Stimulated activated CD8-positive, alpha-beta memory T cell treated with anti-CD3 and anti-CD28 coated beads, Interleukin-7, amount 100 ng/mL, for 24 hours (primary cell): Measurements from ENCODE around the gene ATP8A1.
"Not testable (repeated sequence)": the region's sequence is repeated elsewhere in the genome, so short reads cannot be mapped to it uniquely, and the experiment has no call there.

Source experiments
- DNase-seq: peaks from one replicate; pipeline ENCODE4 v3.0.0-alpha.2; 2020; ENCODE audit warnings: low read depth

Gene ATP8A1

GRCh38 chr4:42404001-42404400, 252.9 kb downstream of the ATP8A1 start:
- DNase-seq, result no peak

- no peak for DNase-seq
These were observed 255.7 kb downstream of the ATP8A1 start for GRCh38 chr4:42401171-42401570.

- DNase-seq, result no peak
These were observed 257.5 kb downstream of the ATP8A1 start for GRCh38 chr4:42399393-42399792.

GRCh38 chr4:42398871-42399331, 258.0 kb downstream of the ATP8A1 start:
- no peak for DNase-seq

GRCh38 chr4:42398171-42398870, 258.6 kb downstream of the ATP8A1 start:
- DNase-seq, result no peak

- no peak for DNase-seq
These were observed 259.2 kb downstream of the ATP8A1 start for GRCh38 chr4:42397635-42398170.

- DNase-seq, result no peak
These were observed 259.9 kb downstream of the ATP8A1 start, which contains the start of gene SHISA3 for GRCh38 chr4:42396752-42397634. Gene SHISA3 (plus strand): TSS chr4:42397488. CDS start chr4:42398057, 569 bp downstream.

- DNase-seq, result no peak
These were observed 260.5 kb downstream of the ATP8A1 start for GRCh38 chr4:42396361-42396751.

- no peak for DNase-seq
These were observed 261.3 kb downstream of the ATP8A1 start for GRCh38 chr4:42395595-42395994.

- no peak for DNase-seq
These were observed 264.5 kb downstream of the ATP8A1 start for GRCh38 chr4:42392436-42392835.

GRCh38 chr4:42391981-42392380, 264.9 kb downstream of the ATP8A1 start:
- no peak for DNase-seq

GRCh38 chr4:42391355-42391664, 265.6 kb downstream of the ATP8A1 start:
- DNase-seq, result no peak

- DNase-seq, result no peak
These were observed 266.1 kb downstream of the ATP8A1 start for GRCh38 chr4:42390622-42391354.

GRCh38 chr4:42385516-42385915, 271.4 kb downstream of the ATP8A1 start:
- DNase-seq, result no peak

- DNase-seq, result no peak
These were observed 275.2 kb downstream of the ATP8A1 start for GRCh38 chr4:42381666-42382065.

GRCh38 chr4:42377497-42377896, 279.4 kb downstream of the ATP8A1 start:
- DNase-seq, result no peak

- DNase-seq, result not testable (repeated sequence)
These were observed 284.6 kb downstream of the ATP8A1 start for GRCh38 chr4:42372303-42372702.

GRCh38 chr4:42371305-42372252, 285.3 kb downstream of the ATP8A1 start:
- no peak for DNase-seq

- DNase-seq, result no peak
These were observed 287.4 kb downstream of the ATP8A1 start for GRCh38 chr4:42369489-42369888.

GRCh38 chr4:42366959-42367358, 289.9 kb downstream of the ATP8A1 start:
- DNase-seq, result no peak
